LoVo (cell line): ENCODE results near the gene ZP1.
A peak's percentile ranks its signal among the peaks of the same experiment; 100 is the strongest.
"Not testable (repeated sequence)": the region's sequence is repeated elsewhere in the genome, so short reads cannot be mapped to it uniquely, and the experiment has no call there.

Source experiments
- DNase-seq: peaks from one replicate; pipeline ENCODE4 v3.0.0-alpha.2; 2016; ENCODE audit warnings: low spot score

Gene ZP1, protein sequence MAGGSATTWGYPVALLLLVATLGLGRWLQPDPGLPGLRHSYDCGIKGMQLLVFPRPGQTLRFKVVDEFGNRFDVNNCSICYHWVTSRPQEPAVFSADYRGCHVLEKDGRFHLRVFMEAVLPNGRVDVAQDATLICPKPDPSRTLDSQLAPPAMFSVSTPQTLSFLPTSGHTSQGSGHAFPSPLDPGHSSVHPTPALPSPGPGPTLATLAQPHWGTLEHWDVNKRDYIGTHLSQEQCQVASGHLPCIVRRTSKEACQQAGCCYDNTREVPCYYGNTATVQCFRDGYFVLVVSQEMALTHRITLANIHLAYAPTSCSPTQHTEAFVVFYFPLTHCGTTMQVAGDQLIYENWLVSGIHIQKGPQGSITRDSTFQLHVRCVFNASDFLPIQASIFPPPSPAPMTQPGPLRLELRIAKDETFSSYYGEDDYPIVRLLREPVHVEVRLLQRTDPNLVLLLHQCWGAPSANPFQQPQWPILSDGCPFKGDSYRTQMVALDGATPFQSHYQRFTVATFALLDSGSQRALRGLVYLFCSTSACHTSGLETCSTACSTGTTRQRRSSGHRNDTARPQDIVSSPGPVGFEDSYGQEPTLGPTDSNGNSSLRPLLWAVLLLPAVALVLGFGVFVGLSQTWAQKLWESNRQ

DNA sequence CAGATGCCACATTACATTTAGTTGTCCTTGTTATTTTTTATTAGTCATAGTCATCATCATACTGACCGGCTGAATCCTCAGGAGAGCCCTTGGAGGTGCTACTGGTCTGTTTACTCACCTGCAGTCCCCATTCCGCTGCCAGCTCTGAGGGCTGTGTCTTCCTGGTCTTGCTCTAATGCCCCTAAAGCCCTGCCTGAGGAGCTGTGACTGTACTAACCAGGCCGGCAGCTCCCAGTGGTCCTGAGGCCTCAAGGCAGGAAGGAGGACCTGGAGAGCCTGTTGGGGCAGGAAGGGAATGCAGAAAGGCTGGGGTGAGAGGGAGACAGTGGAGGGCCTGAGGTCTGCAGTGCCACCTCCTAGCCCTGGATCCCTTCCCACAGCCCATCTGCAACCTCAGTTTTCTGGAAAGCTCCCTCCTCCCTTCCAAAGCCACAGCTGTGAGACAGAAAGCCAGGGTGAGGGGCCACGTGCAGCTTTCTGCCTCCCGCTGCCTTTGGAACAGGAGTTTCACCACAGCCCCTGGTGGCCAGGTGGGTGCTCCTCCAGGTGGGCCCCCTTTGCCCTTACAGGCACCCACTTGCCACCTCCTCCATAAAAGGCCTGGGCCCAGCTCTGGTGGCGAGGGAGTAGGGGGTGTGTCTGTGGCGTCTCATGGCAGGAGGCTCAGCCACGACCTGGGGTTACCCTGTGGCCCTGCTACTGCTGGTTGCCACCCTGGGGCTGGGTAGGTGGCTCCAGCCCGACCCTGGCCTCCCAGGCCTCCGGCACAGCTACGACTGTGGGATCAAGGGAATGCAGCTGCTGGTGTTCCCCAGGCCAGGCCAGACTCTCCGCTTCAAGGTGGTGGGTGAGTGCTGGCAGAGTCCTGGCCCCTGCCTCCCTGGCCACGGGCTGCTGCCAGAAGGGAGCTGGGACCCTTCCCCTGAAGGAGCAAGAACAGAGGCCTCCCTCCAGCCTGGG, at the start of gene ZP1:
Gene ZP1, plus strand, starts transcription at position 632 of the 960 bp plus-strand sequence. Its CDS starts 20 bp downstream, at position 652.
- DNase-seq: no peak

DNA sequence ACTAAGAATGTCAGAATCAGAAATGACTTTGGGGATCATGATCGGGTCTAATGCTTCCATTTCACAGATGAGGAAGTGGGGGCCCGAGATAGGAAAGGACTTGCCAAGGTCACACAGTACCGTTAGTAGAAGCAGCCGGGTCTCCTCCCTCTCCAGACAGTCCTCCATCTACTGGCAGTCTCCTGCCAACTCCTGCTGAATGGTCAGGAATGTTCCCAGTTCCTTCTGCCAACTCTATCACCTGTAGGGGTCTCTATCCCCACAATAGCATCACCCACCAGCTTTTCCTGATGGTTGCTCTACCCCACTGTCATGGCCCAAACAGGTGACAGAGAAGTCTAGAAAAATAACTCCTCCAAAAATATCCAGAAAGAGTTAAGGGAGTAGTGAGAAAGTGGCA, 49.3 kb upstream of the ZP1 start:
- no peak for DNase-seq

DNA sequence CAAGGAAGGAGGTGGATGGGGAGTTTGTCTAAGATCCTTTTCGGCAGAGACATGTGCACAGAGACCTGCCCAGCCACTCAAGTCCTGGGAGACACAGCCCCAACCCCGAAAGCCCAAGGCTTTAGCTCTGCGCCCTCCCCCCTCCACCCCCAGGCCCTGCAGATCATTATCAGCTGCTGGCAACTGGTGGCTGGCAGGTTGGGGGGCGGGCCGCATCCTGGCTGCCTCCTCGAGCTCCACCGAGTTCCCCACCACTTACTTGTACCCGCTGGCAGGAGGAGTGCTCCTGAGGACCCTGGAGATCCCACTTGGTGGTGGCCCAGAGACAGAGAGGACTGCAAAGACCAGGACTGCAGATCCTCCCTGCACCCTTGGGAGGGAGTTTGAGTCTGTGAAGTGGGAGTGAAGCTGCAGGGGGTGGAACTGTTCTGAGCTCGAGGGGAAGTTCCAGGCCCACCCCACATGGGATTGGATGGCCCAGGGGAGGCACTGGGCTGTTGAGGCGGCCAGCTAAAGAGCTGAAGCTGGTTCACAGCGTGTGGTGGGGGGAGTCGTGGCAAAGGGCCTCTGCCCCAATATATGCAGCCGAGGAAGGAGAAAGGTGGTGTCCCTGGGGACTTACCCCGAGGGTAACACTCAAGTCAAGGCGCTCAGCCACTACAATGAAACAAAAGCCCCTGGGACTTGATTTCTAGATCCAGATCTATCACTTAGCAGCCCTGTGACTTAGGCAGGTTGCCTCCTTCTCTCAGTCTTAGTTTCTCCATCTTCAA, 45.3 kb upstream of the ZP1 start:
- no peak for DNase-seq

DNA sequence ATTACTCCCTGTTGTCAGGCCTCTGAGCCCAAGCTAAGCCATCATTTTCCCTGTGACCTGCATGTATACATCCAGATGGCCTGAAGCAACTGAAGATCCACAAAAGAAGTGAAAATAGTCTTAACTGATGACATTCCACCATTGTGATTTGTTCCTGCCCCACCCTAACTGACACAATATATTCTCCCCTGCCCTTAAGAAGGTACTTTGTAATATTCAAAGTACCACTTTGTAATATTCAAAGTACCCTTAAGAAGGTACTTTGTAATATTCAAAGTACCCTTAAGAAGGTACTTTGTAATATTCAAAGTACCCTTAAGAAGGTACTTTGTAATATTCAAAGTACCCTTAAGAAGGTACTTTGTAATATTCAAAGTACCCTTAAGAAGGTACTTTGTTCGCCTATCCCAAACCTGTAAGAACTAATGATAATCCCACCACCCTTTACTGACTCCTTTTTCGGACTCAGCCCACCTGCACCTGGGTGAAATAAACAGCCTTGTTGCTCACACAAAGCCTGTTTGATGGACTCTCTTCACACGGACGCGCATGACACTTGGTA, 43.5 kb upstream of the ZP1 start:
- not testable (repeated sequence) for DNase-seq

DNA sequence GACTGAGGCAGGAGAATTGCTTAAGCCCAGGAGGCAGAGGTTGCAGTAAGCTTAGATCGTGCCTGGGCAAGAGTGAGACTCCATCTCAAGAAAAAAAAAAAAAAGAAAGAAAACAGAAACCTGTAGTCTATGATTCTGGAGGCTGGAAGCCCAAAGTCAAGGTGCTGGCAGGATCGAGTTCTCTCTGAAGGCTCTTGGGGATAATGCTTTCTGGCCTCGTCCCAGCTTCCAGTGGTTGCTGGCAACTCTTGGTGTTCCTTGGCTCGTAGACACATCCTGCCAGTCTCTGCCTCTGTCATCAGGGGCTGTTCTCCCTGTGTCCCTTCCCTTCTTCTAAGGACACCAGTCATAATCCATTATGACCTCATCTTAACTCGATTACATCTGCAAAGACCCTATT, 42.2 kb upstream of the ZP1 start:
- no peak for DNase-seq

DNA sequence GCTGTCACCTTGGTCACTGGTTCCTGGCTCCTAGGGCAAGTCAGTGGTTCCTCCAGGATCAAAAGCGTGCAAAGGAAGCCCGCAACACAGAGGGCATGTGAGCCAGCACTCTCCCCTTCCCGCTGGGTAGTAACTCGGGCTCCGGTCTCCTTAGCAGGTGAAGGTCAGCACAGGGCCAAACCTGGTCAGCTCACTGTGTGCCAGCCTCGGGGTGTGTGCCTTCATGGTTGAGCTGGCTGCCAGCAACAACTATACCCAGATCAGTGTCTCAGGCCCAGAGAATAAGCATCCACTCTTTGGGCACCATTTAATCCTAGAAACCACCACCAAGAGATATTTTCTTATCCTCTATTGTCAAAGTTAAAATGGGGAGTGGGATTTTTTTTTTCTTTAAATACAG, 41.6 kb upstream of the ZP1 start:
- DNase-seq: no peak

DNA sequence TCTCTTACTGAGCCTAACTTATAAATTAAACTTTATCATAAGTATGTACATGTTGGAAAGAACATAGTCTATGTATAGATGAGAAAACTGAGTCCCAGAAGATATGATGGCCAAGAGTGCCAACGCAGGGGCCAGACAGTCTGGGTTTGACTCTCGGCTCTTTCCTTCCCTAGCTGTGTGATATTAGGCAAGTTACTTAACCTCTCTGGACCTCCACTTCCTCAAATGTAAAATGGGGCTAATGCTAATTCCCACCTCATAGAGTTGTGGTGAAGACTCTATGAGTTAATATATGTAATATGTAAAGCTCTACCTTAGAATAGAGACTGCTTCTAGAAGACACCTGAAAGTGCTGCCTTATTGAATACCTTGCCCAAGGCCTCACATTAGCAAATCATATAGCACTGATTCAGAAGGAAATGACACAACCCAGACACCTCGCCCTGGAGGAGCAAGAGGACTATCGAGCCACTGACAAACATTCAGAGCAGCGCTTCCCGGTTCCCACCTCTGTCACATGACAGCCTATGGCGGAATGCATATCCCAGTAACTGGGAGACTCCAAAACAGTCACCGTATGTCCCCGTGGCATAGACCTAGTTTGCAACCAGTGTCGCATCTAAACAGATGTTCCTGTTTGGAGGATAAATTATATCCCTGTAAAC, 36.7 kb upstream of the ZP1 start:
- DNase-seq: no peak

DNA sequence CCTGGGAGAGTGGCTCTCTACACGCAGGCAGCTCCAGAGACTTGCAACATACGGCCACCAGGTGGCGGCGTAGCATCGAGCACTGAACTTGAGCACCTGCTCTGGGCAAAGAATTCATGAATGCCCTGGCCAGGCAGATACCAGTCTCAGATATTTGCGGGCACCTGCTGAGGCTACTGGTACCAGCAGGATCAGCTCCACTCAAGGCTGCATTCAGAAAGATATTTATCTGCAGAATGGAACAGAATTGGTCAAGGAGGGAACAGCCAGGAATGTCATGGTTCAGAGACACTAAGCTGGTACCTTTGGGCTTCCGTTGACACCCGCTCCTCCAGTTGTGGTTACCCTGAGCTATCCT, 36.2 kb upstream of the ZP1 start:
- DNase-seq: peak; percentile 79

DNA sequence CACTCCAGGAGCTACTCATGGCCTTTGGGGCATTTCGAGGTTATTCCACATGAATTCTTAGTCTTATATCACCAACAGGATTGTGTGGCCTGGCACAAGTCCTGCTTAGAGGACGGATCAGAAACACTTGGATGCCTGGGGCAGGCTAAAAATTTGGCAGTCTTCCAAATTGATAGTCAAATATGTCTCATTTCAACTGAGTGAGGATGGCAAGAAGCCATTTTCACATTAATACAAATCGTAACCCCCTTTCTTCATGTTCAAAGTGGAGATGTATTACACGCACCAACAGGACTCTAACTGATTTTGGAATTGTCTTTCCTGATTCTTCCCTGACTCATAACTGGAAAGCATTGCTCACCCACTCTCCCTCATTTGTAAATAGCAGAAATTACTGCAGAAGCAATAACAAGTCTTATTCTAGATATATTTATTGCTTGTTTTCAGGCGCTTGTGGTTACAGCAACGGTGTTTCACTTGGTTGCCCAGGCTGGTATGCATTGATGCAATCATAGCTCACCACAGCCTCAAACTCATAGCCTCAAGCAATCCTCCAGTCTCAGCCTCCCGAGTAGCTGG, 35.8 kb upstream of the ZP1 start:
- no peak for DNase-seq

DNA sequence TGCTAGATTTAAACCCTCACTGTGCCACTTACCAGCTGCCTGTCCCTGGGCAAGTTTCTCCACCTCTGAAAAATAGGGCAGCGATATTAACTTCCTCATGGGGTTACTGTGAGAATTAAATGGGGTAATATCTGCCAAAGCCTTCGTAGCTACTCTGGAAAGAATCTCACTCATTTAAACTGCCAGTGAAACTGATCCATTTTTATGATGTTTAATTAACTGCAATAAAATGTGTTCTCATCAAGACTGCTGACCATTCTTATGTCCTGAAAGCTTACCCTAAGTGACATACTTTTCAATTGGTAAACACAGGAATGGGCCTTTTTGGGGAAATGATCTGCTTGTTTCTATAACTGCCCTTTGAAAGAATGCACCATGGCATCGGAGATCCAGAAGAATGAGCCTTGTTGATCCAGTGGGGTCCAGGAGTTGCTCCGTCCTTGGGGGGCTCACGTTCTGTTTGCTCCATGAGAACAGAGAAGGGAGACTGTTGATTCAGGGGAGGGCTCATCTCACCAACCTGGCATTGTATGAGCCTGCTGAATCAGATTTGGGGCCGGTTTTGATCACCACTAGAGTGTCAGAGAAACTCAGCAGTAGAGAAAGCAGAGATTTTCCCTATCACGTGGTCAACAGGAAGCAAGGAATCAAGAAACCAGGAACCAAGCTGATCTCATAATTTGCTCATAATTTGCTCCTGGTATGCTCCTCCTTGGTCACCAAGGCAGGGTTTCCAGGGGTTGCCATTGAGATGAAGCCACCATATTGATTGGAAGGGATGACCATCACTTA, 32.4 kb upstream of the ZP1 start:
- no peak for DNase-seq

DNA sequence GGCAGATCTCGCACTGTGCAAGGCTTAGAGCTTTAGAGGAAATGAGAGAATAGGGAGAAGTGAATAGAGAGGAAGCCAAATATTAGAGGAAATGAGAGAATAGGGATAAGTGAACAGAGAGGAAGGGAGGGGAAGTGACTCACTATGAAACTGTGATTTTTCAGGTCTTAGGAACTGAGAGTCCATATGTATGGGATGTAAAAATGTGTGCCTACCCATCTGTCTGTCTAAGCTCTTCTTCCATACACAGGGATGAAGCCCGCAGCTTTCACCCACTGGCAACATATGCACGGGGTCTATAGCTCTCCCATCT, 31.9 kb upstream of the ZP1 start:
- DNase-seq: no peak

DNA sequence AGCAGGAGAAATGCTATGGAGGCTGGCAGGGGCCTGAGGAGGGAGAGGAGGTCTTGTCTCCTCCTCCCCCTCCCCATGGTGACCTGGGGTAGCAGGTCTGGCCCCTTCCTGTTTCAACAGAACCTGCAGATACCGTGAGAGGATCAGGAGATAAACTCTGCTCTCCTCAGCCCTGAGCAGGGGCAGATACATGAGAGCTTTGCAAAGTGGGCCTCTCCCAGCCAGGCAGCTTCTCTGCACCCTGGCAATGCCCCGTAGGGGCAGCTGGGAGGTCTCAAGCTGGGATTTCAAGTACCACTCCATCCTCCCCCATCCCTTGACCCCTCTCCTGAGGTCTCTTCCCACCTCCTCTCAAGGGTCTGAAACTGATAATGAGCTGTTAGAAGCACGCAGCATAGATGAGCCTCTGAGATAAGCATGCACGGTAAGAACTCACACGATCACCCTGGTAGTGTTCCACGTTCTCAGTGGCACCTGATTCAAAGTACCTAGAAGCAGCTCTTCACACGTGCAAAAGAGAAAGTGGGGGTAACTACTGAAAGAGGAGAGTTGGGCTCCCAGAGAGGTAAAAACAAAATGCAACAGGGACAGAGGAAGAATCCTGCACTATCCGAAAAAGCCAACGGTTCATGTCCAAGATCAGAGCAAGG, 30.4 kb upstream of the ZP1 start:
- DNase-seq: no peak

DNA sequence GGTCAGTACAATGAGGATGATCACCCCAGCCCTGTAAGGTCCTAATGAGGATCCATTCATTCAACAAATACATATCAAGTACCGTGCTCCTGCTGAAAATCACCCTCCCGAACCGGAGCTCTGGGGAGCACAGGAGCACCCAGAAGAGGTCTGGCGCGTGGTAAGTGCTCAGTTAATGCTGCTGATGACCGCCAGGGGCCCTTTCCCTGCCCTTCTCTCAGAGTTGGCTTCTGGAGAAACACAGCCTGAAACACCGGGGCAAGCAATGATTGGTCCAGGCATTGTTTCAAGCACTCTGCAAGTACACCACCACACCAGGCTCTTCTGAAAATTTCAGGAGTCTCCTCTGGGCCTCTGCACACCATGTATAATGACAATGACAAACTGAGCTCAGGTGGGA, 29.2 kb upstream of the ZP1 start:
- DNase-seq: no peak

DNA sequence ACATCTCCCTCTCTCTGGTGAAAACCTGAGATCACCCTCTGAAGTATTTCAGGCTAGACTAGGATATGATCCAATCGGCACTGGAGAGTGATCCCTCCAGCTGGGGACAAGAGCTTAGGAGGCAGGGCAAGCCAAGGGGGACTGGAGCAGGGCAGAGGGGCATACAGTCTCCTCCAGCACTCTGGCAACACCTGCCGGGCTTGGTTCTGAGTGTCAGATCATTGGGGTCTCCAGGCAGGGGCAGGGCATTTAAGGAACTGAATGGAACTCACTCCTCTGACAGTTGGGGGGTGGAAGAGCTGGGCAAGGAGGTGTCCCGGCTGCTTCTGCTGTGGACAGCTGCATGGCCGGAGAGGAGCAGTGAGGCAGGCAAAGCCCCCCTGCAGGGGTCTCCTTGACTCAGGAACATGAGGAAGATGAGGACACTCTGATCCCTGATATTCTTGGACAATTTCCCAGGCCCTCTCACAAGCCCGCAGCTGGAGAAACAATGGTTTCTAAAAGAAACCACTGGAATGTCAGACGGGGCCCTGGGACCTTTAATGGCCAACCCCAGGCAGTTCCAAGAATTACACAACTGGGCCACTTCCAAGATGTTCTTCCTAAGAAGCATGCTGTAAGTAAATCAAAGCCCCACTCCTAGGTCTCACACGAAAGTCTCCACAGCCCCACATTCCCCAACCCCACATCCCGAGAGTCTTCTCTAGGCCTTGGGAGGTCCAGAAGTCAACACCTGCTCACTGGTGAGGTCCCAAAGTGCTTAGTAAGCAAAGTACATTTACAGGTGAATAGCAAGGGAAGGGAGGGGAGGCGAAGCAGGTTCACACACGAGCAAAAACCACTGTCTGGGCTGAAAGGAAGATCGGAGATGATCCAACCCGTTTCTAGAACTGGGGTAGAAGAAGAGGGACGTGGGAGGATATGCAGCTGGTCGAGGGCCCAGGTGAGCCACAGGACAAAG, 26.6 kb upstream of the ZP1 start:
- DNase-seq: peak; percentile 18

DNA sequence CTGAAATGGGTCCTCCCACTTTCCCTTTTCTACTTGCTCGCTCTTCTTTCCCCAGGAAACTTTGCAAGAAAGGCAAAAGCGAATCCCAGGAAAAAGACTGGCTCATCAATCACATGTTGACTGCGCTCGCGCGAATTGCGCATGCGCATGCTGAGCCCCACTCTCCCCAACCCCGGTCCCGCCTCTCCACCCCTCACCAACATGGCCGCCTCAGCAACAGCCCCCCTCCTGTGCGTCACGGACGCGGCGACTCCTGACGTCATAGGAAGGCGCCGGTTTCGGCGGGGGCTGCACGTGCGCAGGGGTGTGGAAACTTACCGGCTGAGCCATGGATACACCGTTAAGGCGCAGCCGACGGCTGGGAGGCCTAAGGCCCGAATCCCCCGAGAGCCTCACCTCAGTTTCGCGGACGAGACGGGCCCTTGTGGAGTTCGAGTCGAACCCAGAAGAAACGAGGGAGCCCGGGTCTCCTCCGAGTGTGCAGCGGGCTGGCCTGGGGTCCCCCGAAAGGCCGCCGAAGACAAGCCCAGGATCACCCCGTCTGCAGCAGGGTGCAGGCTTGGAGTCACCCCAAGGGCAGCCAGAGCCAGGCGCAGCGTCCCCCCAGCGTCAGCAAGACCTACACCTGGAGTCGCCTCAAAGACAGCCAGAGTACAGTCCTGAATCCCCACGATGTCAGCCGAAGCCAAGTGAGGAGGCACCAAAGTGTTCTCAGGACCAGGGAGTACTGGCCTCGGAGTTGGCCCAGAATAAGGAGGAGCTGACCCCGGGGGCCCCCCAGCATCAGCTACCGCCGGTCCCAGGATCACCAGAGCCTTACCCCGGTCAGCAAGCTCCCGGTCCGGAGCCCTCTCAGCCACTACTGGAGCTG, 25.3 kb upstream of the ZP1 start, which contains the start of gene CCDC86:
Gene CCDC86, plus strand, starts transcription at position 317 of the 871 bp plus-strand sequence. Its CDS starts 12 bp downstream, at position 329.
- DNase-seq: peak; percentile 94

DNA sequence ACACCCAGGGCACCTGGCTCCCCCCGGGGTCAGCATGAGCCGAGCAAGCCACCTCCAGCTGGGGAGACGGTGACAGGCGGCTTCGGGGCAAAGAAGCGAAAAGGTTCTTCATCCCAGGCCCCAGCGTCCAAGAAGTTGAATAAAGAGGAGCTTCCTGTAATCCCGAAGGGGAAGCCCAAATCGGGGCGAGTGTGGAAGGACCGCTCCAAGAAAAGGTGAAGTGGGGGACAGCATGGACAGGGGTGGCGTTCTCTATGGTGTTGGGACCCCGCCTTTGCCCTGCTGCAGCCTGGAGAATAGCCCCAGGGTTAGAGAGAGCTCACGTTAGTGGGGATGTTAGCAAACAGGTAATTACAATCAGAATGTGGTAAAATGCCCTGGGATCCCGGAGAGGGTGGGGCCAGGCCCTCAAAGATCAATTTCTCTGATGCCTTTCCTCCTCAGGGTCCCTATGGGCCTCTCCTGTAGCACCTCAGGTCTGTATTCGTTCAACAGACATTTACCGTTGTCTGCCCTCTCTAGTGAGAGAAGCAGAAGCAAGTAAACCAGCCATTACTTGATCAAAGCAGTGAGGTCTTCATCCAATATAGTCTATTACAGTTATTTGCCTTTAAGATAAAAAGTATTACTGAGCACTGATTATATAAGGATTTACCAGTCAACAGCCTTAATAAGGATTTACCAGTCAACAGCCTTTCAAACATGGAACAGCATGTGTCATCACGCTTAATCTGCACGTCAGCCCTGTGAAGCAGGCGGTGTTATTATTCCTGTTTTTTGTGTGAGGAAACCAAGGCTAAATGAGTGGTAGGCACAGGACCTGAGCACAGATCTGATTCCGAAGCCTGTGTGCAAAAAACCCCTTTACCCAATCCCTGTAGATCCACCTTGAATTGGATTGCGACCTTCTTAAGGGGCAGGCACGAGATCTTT, 24.4 kb upstream of the ZP1 start:
- no peak for DNase-seq
